BE2C (cell line): ENCODE measurements around the gene SORBS2.

Experiments
- DNase-seq: peaks from one replicate; pipeline ENCODE4 v3.0.0-alpha.2; 2020
- H3K27me3 ChIP-seq: fragments of 250-450 bp; sonication (Bioruptor Pico); 2 replicates; pipeline ENCODE4 v1.5.1; 2020; ENCODE audit warnings: mild to moderate bottlenecking
- H3K36me3 ChIP-seq: fragments of 250-450 bp; sonication (Bioruptor Pico); 2 replicates; pipeline ENCODE4 v1.5.1; 2020; ENCODE audit warnings: mild to moderate bottlenecking
- H3K4me1 ChIP-seq: fragments of 250-450 bp; sonication (Bioruptor Pico); 2 replicates; pipeline ENCODE4 v1.5.1; 2020
- H3K4me3 ChIP-seq: 2 replicates; pipeline ENCODE4 v1.5.1; 2011; ENCODE audit warnings: low read depth, low read length
- H3K9me3 ChIP-seq: fragments of 250-450 bp; sonication (Bioruptor Pico); 2 replicates; pipeline ENCODE4 v1.5.1; 2020
- TF ChIP-seq, protein P1 (sequence below): IDR thresholded peaks from 2 replicates; pipeline ENCODE4 v1.5.1; 2012; ENCODE audit warnings: mild to moderate bottlenecking, low read depth, low read length

SORBS2 gene

DNA sequence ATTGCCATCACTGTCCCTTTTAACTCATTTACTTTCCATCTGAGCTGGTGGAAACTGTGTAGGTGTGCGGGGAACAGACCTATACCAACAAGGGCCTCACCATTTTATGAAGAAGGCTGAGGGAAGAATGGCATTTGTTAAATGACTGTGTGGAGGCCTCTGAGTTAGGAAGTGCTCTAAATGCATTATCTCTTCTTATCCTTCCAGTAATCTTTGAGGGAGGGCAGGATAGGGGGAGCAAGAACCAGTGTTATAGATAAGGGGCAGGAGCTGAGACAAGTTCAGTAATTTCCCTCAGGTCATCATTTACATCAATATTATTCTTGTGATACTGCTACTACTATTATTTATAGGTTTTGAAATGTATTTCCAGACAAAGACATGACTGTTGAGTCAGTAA, 154.3 kb downstream of the SORBS2 start:
- no peaks in the 10 kb centered on the region; the same call in 1 of the 2 replicates for H3K4me1 ChIP-seq
- H3K4me3 ChIP-seq: no peak overlapping the region
- TF ChIP-seq, protein P1, sequence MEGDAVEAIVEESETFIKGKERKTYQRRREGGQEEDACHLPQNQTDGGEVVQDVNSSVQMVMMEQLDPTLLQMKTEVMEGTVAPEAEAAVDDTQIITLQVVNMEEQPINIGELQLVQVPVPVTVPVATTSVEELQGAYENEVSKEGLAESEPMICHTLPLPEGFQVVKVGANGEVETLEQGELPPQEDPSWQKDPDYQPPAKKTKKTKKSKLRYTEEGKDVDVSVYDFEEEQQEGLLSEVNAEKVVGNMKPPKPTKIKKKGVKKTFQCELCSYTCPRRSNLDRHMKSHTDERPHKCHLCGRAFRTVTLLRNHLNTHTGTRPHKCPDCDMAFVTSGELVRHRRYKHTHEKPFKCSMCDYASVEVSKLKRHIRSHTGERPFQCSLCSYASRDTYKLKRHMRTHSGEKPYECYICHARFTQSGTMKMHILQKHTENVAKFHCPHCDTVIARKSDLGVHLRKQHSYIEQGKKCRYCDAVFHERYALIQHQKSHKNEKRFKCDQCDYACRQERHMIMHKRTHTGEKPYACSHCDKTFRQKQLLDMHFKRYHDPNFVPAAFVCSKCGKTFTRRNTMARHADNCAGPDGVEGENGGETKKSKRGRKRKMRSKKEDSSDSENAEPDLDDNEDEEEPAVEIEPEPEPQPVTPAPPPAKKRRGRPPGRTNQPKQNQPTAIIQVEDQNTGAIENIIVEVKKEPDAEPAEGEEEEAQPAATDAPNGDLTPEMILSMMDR: no peak
- no peaks in the 10 kb centered on the region for H3K36me3 ChIP-seq
- DNase-seq: no peak
- no peaks in the 10 kb centered on the region for H3K9me3 ChIP-seq
- H3K27me3 ChIP-seq: no peaks in the 10 kb centered on the region

DNA sequence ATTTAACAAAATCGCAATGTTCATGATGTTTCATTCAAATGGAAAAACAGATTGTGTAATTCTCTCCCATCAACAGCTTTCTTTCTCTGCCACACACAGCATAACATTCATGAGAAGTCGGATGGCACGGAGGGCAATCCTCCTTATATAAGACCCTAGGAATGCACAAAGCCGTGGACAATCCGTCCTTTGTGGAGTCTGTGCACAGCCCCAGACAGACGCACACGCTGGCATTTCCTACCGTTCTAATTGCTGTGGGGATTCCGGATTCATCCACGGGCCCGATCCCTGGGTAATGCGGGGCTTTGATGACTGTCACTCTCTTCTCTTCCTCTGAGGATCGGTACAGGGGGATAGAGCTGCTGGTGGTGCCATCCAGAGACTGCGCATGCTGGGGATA, 154.8 kb downstream of the SORBS2 start:
- Histone ChIP-seq H3K4me3 (no peak overlapping the region), H3K4me1 (no peaks in the 10 kb centered on the region; the same call in 1 of the 2 replicates), H3K27me3 (no peaks in the 10 kb centered on the region), H3K9me3 (no peaks in the 10 kb centered on the region), H3K36me3 (no peaks in the 10 kb centered on the region)
- DNase-seq: no peak
- TF ChIP-seq, protein P1: no peak

DNA sequence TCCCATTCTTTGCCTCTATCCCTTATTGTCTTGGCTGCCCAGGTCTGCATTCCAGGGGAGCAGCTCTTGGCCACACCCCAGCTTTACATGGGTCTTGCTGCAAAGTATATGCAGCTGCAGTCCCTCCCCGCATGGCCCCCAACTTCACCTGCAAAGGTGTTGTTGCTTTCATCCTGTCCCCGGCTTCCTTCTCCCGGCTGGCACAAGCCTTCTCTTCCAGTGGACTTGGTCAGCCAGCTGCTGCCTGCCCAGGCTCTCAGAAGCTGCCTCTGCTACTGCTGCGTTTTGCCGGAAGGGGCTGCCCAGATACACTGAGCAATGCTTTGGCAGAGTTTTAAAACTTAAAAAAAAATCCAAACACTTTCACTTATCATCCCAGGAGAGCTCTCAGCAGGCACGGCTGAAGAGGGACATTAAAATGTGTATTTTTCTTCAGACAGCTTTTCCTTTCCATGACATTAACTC, 155.5 kb downstream of the SORBS2 start:
- DNase-seq: no peak
- no peaks in the 10 kb centered on the region; the same call in 1 of the 2 replicates for H3K36me3 ChIP-seq
- TF ChIP-seq, protein P1: no peak

DNA sequence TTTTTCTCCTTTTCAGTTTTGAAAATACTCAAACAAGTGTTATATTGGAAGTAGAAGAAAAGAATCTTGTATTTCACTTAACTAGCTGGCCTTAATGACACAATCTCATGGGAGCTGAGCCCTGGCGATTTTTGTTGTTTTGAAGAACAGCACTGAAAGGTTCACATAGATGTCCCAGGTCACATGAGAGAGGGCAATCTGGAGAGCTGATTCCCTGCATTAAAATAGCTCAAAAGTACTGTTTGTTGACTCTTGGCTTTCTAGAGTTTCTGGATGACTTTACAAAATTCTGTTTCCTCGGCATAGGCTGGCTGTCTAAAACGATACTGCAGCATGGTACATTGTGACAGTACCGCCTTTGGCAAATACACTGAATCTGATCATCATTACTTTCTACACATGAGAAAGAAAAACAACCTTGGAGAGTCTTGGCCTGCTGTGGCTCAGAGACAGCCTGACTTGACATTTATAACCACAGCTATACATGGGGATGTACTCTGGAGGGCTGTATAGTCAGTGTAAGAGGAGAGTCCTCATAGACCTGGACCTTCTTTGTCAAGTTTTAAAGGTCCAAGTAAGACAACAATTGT, 156.9 kb downstream of the SORBS2 start:
- Histone ChIP-seq H3K4me1 (no peaks in the 10 kb centered on the region; the same call in 1 of the 2 replicates), H3K36me3 (no peaks in the 10 kb centered on the region; the same call in 1 of the 2 replicates), H3K9me3 (no peaks in the 10 kb centered on the region), H3K27me3 (no peaks in the 10 kb centered on the region), H3K4me3 (no peak overlapping the region)
- DNase-seq: no peak
- TF ChIP-seq, protein P1: no peak

More for the DNA sequence above, 155.5 kb downstream of the SORBS2 start:
- no peak overlapping the region for H3K4me3 ChIP-seq
- H3K4me1 ChIP-seq: no peaks in the 10 kb centered on the region; the same call in 1 of the 2 replicates
- no peaks in the 10 kb centered on the region for H3K9me3 ChIP-seq
- H3K27me3 ChIP-seq: no peaks in the 10 kb centered on the region

GRCh38 chr4:185654311-185654710, 157.7 kb downstream of the SORBS2 start:
- TF ChIP-seq, protein P1: no peak
- Histone ChIP-seq H3K4me1 (no peaks in the 10 kb centered on the region; the same call in 1 of the 2 replicates), H3K36me3 (no peaks in the 10 kb centered on the region; the same call in 1 of the 2 replicates), H3K9me3 (no peaks in the 10 kb centered on the region), H3K4me3 (no peak overlapping the region), H3K27me3 (no peaks in the 10 kb centered on the region)
- no peak for DNase-seq

- TF ChIP-seq, protein P1: no peak
- no peak overlapping the region for H3K4me3 ChIP-seq
- H3K9me3 ChIP-seq: no peaks in the 10 kb centered on the region
- H3K36me3 ChIP-seq: peaks cover 3% of the 10 kb centered on the region
- no peaks in the 10 kb centered on the region for H3K27me3 ChIP-seq
- DNase-seq: no peak
- no peaks in the 10 kb centered on the region for H3K4me1 ChIP-seq
Measured at GRCh38 chr4:185651851-185652250, 160.1 kb downstream of the SORBS2 start.
